Skeletal muscle tissue (tissue), 4 donors: ENCODE data around the gene CD248. TPM values are rescaled to one million over a fixed set of nuclear protein-coding genes. Genes with fewer than 3 reads are reported as not detected.
A peak's percentile ranks its signal among the peaks of the same experiment; 100 is the strongest.

Experiments used
- H3K27ac ChIP-seq: one replicate; pipeline ENCODE4 v1.7.0; 2013; ENCODE audit warnings: mild to moderate bottlenecking, low read depth, low read length, inconsistent platforms
- H3K27me3 ChIP-seq, 3 donors: one replicate each; pipeline ENCODE4 v1.7.0; 2013; ENCODE audit warnings: low read length in 3 of 3; ENCODE audit not compliant: control insufficient read depth in 3 of 3, insufficient read depth in 3 of 3
- H3K36me3 ChIP-seq, 3 donors: one replicate each; pipeline ENCODE4 v1.7.0; 2013; ENCODE audit warnings: low read length in 3 of 3; ENCODE audit not compliant: control insufficient read depth in 3 of 3, insufficient read depth in 3 of 3
- H3K4me1 ChIP-seq, 3 donors: one replicate each; pipeline ENCODE4 v1.7.0; 2013; ENCODE audit warnings: low read length in 3 of 3, mild to moderate bottlenecking in 3 of 3; ENCODE audit not compliant: control insufficient read depth in 3 of 3, insufficient read depth in 3 of 3
- H3K4me3 ChIP-seq, 3 donors: one replicate each; pipeline ENCODE4 v1.7.0; 2013; ENCODE audit warnings: low read length in 3 of 3
- H3K9ac ChIP-seq, 3 donors: one replicate each; pipeline ENCODE4 v1.7.0; 2013; ENCODE audit warnings: low read length in 3 of 3, mild to moderate bottlenecking in 3 of 3, moderate library complexity in 2 of 3, low read depth in 1 of 3
- H3K9me3 ChIP-seq, 3 donors: one replicate each; pipeline ENCODE4 v1.7.0; 2013; ENCODE audit warnings: low read length in 3 of 3; ENCODE audit not compliant: control insufficient read depth in 3 of 3
- total RNA-seq: library from RNA; depleted of rRNA; stranded (reverse); fragments of >200 nt; gene quantifications from one replicate; pipeline ENCODE4 v1.2.3, GENCODE V29; 2014
- donor health status: Osteomylitis.

CD248 gene
- total RNA-seq, 1 donor from 2014 or later, result 19.3 TPM

GRCh38 chr11:66289548-66290329 lies 27.1 kb downstream of the CD248 start:
- H3K27ac ChIP-seq, result peak overlapping the region; percentile 96
- peak overlapping the region; percentile 93 to 99 (median 95) for H3K4me3 ChIP-seq
- peak overlapping the region; percentile 69 to 83 (median 76) for H3K9ac ChIP-seq
- H3K9me3 ChIP-seq, result no peaks in the 10 kb centered on the region
- peaks cover 10 to 14% (median 11%) of the 10 kb centered on the region in 3 donors for H3K36me3 ChIP-seq
- peaks cover 28 to 33% (median 30%) of the 10 kb centered on the region in 3 donors for H3K27me3 ChIP-seq
- peaks cover 16 to 50% (median 40%) of the 10 kb centered on the region in 3 donors for H3K4me1 ChIP-seq

- peaks cover 16 to 50% (median 40%) of the 10 kb centered on the region in 3 donors for H3K4me1 ChIP-seq
- H3K9ac ChIP-seq, result peak within 1 kb of the TSS; percentile 86 to 93 (median 92)
- H3K9me3 ChIP-seq, result no peaks in the 10 kb centered on the region
- H3K36me3 ChIP-seq, result peaks cover 17 to 21% (median 17%) of the 10 kb centered on the region in 3 donors
- H3K4me3 ChIP-seq, result peak within 1 kb of the TSS; percentile 93 to 99 (median 95)
- peaks cover 19 to 25% (median 22%) of the 10 kb centered on the region in 3 donors for H3K27me3 ChIP-seq
- H3K27ac ChIP-seq, result peak within 1 kb of the TSS; percentile 96
These were observed 27.9 kb downstream of the CD248 start, which contains the start of gene YIF1A for GRCh38 chr11:66288671-66289547. Gene YIF1A (minus strand): TSS chr11:66289143. CDS start chr11:66288985, 158 bp downstream.

GRCh38 chr11:66287889-66288670 lies 28.8 kb downstream of the CD248 start:
- peaks cover 17 to 21% (median 20%) of the 10 kb centered on the region in 3 donors for H3K36me3 ChIP-seq
- H3K9me3 ChIP-seq, result no peaks in the 10 kb centered on the region
- H3K4me3 ChIP-seq, result peak overlapping the region; percentile 84 to 91 (median 91)
- H3K9ac ChIP-seq, result peak overlapping the region; percentile 86 to 93 (median 92)
- peaks cover 13 to 16% (median 16%) of the 10 kb centered on the region in 3 donors for H3K27me3 ChIP-seq
- H3K27ac ChIP-seq, result peak overlapping the region; percentile 96
- peaks cover 16 to 50% (median 40%) of the 10 kb centered on the region in 3 donors for H3K4me1 ChIP-seq

GRCh38 chr11:66287211-66287888 lies 29.5 kb downstream of the CD248 start:
- Histone ChIP-seq H3K4me1 (peaks cover 20 to 56% (median 45%) of the 10 kb centered on the region in 3 donors), H3K4me3 (peak overlapping the region; percentile 84 to 91 (median 91)), H3K9ac (peak overlapping the region in 1 of 3 donors; percentile 92), H3K27ac (no peak overlapping the region), H3K9me3 (no peaks in the 10 kb centered on the region), H3K27me3 (peaks cover 5 to 13% (median 9%) of the 10 kb centered on the region in 3 donors), H3K36me3 (peaks cover 17 to 21% (median 20%) of the 10 kb centered on the region in 3 donors)

- H3K27me3 ChIP-seq, result peaks cover 0 to 11% (median 6%) of the 10 kb centered on the region in 3 donors
- H3K27ac ChIP-seq, result no peak overlapping the region
- H3K9ac ChIP-seq, result peak overlapping the region in 1 of 3 donors; percentile 45
- H3K36me3 ChIP-seq, result peaks cover 17 to 21% (median 20%) of the 10 kb centered on the region in 3 donors
- H3K4me1 ChIP-seq, result peaks cover 20 to 51% (median 45%) of the 10 kb centered on the region in 3 donors
- no peaks in the 10 kb centered on the region for H3K9me3 ChIP-seq
- H3K4me3 ChIP-seq, result no peak overlapping the region
These were observed 30.1 kb downstream of the CD248 start for GRCh38 chr11:66286699-66287098.

GRCh38 chr11:66285250-66285947 lies 31.4 kb downstream of the CD248 start:
- Histone ChIP-seq H3K9ac (peak overlapping the region in 1 of 3 donors; percentile 40), H3K27me3 (peaks cover 0 to 14% (median 0%) of the 10 kb centered on the region in 3 donors), H3K9me3 (no peaks in the 10 kb centered on the region), H3K36me3 (peaks cover 17 to 21% (median 20%) of the 10 kb centered on the region in 3 donors), H3K4me1 (peaks cover 20 to 51% (median 45%) of the 10 kb centered on the region in 3 donors), H3K27ac (no peak overlapping the region), H3K4me3 (no peak overlapping the region)

- Histone ChIP-seq H3K36me3 (peaks cover 17 to 21% (median 20%) of the 10 kb centered on the region in 3 donors), H3K4me1 (peaks cover 17 to 44% (median 38%) of the 10 kb centered on the region in 3 donors), H3K4me3 (no peak overlapping the region), H3K9me3 (no peaks in the 10 kb centered on the region), H3K27me3 (peaks cover 3 to 22% (median 5%) of the 10 kb centered on the region in 3 donors), H3K27ac (no peak overlapping the region), H3K9ac (no peak overlapping the region)
These were observed 32.2 kb downstream of the CD248 start for GRCh38 chr11:66284526-66285078.

- Histone ChIP-seq H3K27me3 (peaks cover 3 to 27% (median 8%) of the 10 kb centered on the region in 3 donors), H3K9ac (no peak overlapping the region), H3K9me3 (no peaks in the 10 kb centered on the region), H3K4me1 (peaks cover 15 to 40% (median 35%) of the 10 kb centered on the region in 3 donors), H3K4me3 (no peak overlapping the region), H3K36me3 (peaks cover 17 to 21% (median 20%) of the 10 kb centered on the region in 3 donors), H3K27ac (no peak overlapping the region)
These were observed 33.3 kb downstream of the CD248 start for GRCh38 chr11:66283461-66284105.
